ENCODE measurements around the gene KRTAP10-2.

KRTAP10-2 gene

GRCh38 chr21:44513389-44514217, 37.7 kb downstream of the KRTAP10-2 start:
- TF ChIP-seq GATA3 (IDR thresholded peaks at IDR 0.05; ENCODE audit: low read depth, low read length) (no peak), GATA2 (IDR thresholded peaks at IDR 0.05; ENCODE audit: low read depth, low read length) (no peak)

DNA sequence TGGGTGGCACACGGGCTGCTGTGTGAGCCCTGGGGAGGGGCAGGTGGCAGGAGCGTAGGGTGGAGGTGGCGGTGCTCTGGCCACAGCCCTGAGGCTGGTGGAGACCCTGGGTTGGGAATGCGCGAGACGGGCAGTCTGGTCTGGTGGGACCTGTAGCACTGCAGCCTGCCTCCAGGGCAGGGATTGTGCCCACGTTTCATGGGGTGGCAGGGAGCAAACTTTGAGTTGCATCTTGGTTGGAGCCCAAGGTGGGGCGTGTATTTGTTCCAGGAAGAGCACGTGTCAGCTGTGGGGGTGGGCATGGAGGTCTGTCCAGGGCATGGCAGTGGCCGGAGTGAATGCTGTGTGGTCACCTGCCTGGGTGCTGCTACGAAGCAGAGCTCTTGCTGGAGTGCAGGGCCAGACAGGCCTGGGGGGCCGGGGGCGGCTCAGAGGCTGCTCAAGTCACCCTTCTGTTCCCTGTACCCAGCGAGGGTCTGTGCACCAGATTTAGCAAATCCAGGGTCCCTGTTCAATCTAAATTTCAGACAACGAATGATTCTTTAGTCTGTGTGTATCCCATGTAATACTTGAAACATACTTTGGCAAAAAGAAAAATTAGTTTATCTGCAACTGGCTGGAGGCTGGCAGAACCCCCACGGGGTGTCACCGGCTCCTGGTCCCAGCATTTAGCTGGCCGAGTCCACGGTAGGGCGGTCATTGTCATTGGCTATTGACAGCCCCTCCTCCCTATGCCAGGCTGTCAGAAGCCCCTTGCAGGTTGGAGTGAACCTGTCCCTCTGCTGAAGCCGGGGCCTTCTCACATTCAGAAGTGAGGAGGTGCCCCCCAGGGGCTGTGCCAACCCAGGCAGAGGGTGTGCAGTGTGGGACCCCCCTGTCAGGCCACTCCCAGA, 38.6 kb downstream of the KRTAP10-2 start:
- TF ChIP-seq GATA3 (IDR thresholded peaks at IDR 0.05; ENCODE audit: low read depth, low read length): no peak
- no peak for TF ChIP-seq GATA2 (IDR thresholded peaks at IDR 0.05; ENCODE audit: low read depth, low read length)

- TF ChIP-seq GATA3 (IDR thresholded peaks at IDR 0.05; ENCODE audit: low read depth, low read length): no peak
- TF ChIP-seq GATA2 (IDR thresholded peaks at IDR 0.05; ENCODE audit: low read depth, low read length): no peak
Measured at GRCh38 chr21:44511938-44512275, 39.4 kb downstream of the KRTAP10-2 start.

GRCh38 chr21:44511219-44511937, 39.9 kb downstream of the KRTAP10-2 start:
- no peak for TF ChIP-seq GATA3 (IDR thresholded peaks at IDR 0.05; ENCODE audit: low read depth, low read length)
- TF ChIP-seq GATA2 (IDR thresholded peaks at IDR 0.05; ENCODE audit: low read depth, low read length): no peak

DNA sequence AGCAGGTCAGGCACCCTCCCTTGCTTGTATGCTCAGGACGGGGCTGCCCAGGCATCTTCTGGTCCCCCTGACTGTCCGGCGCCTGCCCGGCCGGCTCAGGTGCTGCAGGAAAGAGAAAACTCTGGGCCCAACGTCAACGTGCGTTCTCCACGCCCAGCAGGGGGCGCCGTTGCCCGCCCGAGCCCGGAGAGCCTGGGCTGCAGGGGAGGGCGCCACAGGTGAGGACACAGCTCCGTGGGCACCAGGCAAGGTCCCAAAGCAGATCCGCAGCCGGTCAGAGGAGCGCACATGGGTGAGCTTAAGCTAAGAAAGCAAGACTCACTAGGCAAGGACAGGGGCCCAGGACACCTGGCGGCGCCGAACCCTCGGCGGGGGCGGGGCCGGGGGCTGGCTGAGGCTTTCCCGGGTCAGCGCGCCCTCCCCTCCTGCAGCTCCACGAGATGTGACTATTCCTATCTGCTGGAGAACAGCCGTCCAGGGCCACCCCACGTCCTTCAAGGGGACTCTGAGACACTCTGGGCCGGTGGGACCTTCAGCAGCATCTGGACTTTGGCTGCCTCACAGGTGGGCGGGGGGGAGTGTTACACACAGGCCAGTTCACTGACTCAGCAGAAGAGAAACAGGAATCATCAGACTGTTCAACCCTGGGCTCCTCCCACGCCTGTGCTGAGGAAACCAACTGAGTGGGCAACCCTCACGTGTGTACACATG, 40.6 kb downstream of the KRTAP10-2 start:
- TF ChIP-seq GATA2 (IDR thresholded peaks at IDR 0.05; ENCODE audit: low read depth, low read length) (no peak), GATA3 (IDR thresholded peaks at IDR 0.05; ENCODE audit: low read depth, low read length) (no peak)

GRCh38 chr21:44510109-44510507, 41.2 kb downstream of the KRTAP10-2 start:
- TF ChIP-seq GATA2 (IDR thresholded peaks at IDR 0.05; ENCODE audit: low read depth, low read length) (no peak), GATA3 (IDR thresholded peaks at IDR 0.05; ENCODE audit: low read depth, low read length) (no peak)

GRCh38 chr21:44509539-44509938, 41.8 kb downstream of the KRTAP10-2 start:
- TF ChIP-seq GATA2 (IDR thresholded peaks at IDR 0.05; ENCODE audit: low read depth, low read length) (no peak), GATA3 (IDR thresholded peaks at IDR 0.05; ENCODE audit: low read depth, low read length) (no peak)

GRCh38 chr21:44508711-44509445, 42.4 kb downstream of the KRTAP10-2 start:
- TF ChIP-seq GATA3 (IDR thresholded peaks at IDR 0.05; ENCODE audit: low read depth, low read length): no peak
- TF ChIP-seq GATA2 (IDR thresholded peaks at IDR 0.05; ENCODE audit: low read depth, low read length): no peak

GRCh38 chr21:44508426-44508710, 42.9 kb downstream of the KRTAP10-2 start:
- TF ChIP-seq GATA3 (IDR thresholded peaks at IDR 0.05; ENCODE audit: low read depth, low read length) (no peak), GATA2 (IDR thresholded peaks at IDR 0.05; ENCODE audit: low read depth, low read length) (no peak)

- TF ChIP-seq GATA2 (IDR thresholded peaks at IDR 0.05; ENCODE audit: low read depth, low read length): no peak
- TF ChIP-seq GATA3 (IDR thresholded peaks at IDR 0.05; ENCODE audit: low read depth, low read length): no peak
Measured at GRCh38 chr21:44507673-44508425, 43.5 kb downstream of the KRTAP10-2 start.

GRCh38 chr21:44506279-44507255, 44.7 kb downstream of the KRTAP10-2 start:
- TF ChIP-seq GATA2 (IDR thresholded peaks at IDR 0.05; ENCODE audit: low read depth, low read length) (no peak), GATA3 (IDR thresholded peaks at IDR 0.05; ENCODE audit: low read depth, low read length) (no peak)

All from SH-SY5Y (cell line).